ENCODE data around the gene RIPPLY1.

DNA sequence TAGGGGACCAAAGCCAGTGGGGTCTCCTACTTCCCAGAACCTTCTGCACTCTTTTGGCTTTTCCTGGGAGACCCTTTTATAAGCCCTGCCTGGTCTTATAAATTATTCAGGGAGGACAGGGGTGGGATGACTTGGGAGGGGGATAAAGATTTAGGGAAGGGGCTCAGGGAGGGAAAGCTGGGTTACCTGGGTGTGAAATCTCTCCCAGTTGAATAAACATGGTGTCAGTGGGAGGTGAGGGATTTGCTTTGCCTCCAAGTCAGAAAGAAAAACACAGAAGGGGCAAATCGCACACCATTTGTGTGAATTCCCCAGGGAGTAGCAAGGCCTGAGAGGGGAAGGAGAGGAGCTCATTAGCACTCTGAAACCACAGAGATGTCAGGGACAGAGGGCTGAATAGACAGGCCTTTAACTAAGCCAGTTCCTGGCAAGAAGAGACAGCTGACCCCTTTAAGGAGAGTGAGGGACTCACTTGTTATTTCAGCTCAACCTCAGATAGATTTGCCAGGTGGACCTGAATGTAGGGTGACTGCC, at the start of gene RIPPLY1:
- TF ChIP-seq, protein P1, sequence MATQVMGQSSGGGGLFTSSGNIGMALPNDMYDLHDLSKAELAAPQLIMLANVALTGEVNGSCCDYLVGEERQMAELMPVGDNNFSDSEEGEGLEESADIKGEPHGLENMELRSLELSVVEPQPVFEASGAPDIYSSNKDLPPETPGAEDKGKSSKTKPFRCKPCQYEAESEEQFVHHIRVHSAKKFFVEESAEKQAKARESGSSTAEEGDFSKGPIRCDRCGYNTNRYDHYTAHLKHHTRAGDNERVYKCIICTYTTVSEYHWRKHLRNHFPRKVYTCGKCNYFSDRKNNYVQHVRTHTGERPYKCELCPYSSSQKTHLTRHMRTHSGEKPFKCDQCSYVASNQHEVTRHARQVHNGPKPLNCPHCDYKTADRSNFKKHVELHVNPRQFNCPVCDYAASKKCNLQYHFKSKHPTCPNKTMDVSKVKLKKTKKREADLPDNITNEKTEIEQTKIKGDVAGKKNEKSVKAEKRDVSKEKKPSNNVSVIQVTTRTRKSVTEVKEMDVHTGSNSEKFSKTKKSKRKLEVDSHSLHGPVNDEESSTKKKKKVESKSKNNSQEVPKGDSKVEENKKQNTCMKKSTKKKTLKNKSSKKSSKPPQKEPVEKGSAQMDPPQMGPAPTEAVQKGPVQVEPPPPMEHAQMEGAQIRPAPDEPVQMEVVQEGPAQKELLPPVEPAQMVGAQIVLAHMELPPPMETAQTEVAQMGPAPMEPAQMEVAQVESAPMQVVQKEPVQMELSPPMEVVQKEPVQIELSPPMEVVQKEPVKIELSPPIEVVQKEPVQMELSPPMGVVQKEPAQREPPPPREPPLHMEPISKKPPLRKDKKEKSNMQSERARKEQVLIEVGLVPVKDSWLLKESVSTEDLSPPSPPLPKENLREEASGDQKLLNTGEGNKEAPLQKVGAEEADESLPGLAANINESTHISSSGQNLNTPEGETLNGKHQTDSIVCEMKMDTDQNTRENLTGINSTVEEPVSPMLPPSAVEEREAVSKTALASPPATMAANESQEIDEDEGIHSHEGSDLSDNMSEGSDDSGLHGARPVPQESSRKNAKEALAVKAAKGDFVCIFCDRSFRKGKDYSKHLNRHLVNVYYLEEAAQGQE (IDR thresholded peaks at IDR 0.05) = no peak
- TF ChIP-seq, protein P2, sequence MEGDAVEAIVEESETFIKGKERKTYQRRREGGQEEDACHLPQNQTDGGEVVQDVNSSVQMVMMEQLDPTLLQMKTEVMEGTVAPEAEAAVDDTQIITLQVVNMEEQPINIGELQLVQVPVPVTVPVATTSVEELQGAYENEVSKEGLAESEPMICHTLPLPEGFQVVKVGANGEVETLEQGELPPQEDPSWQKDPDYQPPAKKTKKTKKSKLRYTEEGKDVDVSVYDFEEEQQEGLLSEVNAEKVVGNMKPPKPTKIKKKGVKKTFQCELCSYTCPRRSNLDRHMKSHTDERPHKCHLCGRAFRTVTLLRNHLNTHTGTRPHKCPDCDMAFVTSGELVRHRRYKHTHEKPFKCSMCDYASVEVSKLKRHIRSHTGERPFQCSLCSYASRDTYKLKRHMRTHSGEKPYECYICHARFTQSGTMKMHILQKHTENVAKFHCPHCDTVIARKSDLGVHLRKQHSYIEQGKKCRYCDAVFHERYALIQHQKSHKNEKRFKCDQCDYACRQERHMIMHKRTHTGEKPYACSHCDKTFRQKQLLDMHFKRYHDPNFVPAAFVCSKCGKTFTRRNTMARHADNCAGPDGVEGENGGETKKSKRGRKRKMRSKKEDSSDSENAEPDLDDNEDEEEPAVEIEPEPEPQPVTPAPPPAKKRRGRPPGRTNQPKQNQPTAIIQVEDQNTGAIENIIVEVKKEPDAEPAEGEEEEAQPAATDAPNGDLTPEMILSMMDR (IDR thresholded peaks at IDR 0.05; ENCODE audit: low read depth, low read length, missing input control) = no peak
- TF ChIP-seq YY1 (IDR thresholded peaks at IDR 0.05) (no peak), HNF4G (IDR thresholded peaks at IDR 0.05) (no peak), GABPA (IDR thresholded peaks at IDR 0.05 in 1 of 2, conservative IDR thresholded peaks at IDR 0.05 in 1 of 2) (no peak)
- TF ChIP-seq, protein P3, sequence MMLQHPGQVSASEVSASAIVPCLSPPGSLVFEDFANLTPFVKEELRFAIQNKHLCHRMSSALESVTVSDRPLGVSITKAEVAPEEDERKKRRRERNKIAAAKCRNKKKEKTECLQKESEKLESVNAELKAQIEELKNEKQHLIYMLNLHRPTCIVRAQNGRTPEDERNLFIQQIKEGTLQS (IDR thresholded peaks at IDR 0.05) = no peak
- TF ChIP-seq, protein P4, sequence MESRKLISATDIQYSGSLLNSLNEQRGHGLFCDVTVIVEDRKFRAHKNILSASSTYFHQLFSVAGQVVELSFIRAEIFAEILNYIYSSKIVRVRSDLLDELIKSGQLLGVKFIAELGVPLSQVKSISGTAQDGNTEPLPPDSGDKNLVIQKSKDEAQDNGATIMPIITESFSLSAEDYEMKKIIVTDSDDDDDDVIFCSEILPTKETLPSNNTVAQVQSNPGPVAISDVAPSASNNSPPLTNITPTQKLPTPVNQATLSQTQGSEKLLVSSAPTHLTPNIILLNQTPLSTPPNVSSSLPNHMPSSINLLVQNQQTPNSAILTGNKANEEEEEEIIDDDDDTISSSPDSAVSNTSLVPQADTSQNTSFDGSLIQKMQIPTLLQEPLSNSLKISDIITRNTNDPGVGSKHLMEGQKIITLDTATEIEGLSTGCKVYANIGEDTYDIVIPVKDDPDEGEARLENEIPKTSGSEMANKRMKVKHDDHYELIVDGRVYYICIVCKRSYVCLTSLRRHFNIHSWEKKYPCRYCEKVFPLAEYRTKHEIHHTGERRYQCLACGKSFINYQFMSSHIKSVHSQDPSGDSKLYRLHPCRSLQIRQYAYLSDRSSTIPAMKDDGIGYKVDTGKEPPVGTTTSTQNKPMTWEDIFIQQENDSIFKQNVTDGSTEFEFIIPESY (IDR thresholded peaks at IDR 0.05) = no peak

All from liver (tissue), 3 donors.